Measurements from ENCODE around the gene OTOG.

Gene OTOG

GRCh38 chr11:17588721-17589120 lies 41.7 kb downstream of the OTOG start:
- no peak for DNase-seq

DNA sequence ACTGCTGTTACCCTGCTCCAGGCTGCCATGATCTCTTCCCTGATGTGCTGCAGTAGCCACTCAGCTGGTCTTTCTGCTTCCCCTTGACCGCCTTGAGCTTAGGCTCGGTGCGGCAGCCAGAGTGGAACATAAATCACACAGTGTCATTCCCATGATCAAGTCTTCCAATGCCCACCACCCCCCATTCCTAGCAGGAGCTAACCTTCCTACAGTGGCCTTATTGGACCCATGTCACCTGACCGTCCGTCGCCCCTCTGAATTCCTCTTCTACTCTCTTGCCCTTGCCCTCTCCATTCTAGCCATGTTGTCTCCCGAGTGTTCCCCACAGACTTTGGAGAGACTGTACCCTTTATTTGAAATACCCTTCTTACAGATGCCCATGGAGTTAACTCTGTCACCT lies 43.4 kb downstream of the OTOG start:
- DNase-seq: no peak

- DNase-seq: no peak
Observed at GRCh38 chr11:17591293-17591692, 44.2 kb downstream of the OTOG start.

DNA sequence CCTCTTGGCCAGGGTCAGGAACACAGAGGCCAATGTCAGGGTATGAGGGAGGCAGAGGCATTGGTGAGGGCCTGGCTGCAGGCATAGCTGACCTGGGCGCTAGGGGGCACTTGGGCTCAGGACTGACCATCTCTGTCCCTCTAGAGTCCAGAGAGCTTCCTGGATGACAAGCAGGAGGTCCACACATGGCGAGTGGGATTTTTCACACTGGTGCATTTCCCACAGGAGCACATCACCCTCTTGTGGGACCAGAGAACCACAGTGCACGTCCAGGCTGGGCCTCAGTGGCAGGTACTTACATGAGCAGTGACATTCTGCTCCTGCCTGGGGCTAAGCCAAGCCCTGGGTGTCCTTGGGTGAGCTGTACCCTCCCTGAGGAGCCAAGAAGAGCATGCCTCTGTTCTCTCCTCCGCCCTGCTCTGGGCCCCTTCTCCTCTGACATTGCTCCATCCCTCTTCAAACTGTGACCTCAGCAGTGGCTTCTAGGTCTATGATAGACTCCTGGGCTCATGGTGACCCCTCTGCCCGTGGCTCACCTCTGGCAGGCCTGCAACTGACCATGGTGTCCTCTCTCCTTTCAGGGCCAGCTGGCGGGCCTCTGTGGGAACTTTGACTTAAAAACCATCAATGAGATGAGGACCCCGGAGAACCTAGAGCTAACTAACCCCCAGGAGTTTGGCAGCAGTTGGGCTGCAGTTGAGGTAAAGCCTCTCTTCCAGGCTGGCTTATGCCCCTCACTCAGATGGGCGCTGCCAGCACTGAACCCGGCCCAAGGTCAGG lies 46.6 kb downstream of the OTOG start:
- no peak for DNase-seq

DNA sequence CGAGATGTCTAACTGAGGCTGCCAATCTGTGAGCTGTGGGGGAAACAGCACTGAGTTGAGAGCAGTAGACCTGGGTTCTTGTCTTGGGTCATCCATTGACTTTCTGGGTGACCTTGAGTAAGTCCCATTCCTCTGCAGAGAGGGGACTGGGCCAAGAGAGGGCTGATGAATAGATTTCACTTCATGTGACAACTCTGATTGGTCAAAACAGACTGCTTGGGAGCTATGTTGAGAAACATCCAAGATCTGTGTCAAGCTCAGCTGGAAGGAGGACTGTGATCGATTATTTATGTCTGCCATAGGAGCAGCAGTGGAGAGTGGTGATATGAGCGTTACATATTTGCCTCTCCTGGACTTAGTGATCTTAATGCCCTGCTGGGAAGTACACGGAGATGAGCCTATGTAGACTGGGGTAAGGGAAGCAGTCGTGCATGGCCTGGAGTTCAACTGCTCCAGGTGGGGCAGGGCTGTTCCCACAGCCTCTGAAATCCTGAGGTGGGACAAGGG lies 47.7 kb downstream of the OTOG start:
- no peak for DNase-seq

GRCh38 chr11:17595526-17596309 lies 48.7 kb downstream of the OTOG start:
- no peak for DNase-seq

DNA sequence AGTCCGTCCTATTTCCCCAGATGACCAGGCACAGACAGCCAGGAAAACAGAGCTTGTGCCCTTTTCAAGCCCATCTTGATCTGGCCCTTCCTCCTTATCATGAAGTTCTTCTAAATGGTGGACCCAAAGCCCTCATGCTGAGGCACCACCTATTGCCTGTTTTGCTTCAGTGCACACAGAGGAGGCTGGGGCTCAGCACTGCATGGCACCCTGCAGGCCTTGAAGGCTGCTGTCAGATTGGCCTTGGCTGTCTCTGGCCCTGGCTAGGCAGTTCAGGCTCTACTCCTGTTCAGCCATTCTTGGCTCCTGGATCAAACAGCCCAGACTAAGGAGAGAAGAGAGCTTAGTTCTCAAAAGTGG lies 49.2 kb downstream of the OTOG start:
- no peak for DNase-seq

DNA sequence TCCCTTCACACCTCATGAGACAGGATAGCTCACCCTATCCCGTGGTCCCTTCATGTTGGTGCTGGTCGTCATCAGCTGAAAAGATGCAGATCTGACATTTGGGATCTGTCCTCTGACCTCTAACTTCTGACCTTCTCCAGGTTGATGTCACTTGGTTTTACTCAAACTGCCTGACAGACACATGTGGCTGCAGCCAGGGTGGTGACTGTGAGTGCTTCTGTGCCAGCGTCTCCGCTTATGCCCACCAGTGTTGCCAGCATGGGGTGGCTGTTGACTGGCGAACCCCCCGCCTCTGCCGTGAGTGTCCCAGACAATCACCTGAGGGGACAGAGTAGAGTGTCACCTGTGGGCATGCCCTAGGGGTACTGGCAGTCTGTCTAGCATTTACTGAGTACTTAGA lies 49.7 kb downstream of the OTOG start:
- DNase-seq: no peak

DNA sequence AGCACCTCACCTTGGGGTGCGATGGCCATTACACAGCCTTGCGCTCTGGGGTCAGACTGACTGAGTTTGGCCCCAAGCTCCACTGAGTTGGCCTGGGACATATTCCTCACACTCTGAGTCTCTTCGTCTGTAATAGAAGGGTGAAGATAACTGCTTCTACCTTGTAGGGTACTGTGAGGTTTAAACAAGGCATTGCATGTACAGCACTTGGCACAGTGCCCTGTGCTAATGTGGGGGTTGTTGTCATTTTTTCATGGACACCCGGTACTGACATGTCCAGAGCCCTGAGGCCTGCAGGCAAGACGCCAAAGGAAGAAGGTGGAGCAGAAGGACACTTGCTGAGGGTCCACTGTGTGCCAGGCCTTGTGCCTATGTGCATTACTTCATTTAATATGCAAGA lies 50.7 kb downstream of the OTOG start:
- DNase-seq: no peak

DNA sequence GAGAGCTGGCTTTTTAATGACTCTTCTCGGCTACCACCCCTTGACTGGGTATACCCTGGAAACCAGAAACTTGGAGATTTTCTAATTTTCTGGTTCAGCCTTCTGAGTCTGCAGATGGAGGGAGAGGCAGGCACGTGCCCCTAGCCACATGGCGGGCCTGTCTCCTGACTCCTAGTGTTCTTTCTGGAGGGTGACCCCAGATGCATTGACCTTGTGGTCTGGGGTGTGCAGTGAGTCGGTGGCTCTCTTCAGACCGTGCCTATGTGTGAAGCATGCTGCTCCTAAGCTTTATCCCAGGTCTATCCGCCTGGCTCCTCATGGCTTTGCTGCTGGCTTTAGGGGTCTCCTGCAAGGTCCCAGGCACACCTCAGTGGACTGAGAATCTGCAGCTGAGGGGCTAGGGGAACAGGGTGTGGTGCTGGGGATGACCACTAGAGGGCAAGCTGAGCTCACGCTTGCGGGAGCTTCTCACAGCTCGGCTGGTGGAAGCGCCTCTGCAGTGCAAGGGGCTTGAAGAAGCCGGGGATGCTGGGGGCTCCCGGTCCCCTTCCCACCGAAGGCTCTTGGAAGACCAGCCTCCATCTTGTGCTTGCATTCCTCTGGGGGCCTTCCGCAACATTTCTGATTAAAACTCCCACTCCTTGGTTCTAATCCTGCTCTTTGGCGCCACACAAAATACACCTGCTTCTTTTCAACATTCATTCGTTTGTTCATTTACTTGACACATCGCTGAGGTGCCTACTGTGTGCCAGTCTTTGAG lies 51.8 kb downstream of the OTOG start:
- DNase-seq: peak; percentile 1

DNA sequence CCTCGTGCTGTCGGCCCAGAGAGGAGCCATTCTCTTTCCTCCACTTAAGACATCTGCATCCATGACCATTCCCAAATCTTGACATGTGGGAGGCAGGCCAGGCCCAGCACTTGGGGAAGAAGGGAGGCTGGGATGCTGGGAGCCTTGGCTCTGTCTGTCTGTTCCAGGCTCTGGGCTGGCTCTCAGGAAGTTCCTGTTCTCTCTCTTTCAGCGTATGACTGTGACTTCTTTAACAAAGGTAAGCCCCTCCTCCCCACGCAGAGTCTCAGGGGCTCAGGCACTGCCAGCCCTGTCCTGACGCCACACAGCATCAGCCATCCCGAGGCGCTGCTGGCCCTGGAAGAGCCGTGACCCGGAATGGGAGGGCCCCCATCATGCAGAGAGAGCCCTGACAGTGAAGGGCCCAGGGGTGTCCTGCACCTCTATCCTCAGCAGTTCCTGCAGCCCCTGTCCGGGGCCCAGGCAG lies 52.4 kb downstream of the OTOG start:
- DNase-seq: no peak

- DNase-seq: no peak
Observed at GRCh38 chr11:17600316-17601255, 53.5 kb downstream of the OTOG start.

DNA sequence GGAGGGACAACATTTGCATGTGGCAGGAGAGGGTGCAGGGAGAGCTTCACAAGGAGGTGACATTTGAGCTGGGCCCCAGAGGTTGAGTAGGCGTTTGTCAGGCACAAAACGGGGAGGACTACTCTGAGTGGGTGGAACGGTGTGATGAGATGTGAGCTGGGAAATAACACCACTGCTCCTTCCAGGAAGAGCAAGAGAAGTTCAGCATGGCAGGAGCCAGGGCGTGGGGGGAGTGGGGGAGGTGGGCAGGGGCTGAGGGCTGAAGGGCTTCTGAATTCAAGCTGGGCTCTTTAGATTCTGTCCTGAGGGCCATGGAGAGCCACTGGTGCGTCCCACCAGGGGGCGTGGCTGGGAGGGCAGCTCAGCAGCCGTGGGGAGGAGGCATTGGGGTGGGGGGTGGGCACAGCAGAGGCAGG lies 54.2 kb downstream of the OTOG start:
- no peak for DNase-seq

GRCh38 chr11:17601676-17602075 lies 54.6 kb downstream of the OTOG start:
- no peak for DNase-seq

DNA sequence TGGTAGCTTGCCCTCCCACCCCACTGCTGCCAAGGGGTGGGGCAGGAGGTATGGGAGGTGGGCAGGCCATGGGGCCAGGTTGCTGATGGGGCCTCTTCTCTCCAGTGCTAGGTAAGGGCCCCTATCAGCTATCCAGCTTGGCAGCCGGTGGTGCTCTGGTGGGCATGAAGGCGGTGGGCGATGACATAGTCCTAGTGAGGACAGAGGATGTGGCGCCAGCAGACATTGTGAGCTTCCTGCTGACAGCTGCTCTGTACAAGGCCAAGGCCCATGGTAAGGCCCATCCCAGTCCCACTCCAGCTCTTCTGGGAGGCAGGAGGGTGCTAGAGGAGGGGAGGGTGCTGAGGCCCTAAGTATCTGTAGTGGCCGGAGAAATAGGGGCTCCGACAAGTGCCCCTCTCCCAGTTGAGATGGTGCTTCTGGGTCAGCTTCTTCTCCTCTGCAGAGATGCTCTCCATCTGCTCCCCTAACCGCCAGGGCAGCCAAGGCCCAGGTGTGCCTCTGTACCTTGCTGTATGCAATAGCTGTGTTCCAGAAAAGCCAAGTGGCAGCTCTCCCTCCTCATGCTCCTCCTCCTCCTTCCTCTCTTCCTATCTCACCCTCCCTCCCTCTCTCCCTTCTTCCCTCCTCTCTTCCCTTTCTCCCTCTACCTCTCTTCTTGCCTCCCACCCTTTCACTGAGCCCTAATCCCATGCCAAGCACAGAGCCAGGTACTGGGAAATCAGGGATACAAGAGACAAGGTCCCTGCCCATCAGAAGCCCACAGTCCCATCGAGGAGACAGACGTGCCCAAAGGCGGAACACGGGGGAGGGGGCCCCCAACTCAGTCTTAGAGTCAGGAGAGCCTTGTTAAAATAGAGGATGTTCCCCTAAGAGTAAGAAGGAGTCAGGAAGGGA lies 55.3 kb downstream of the OTOG start:
- no peak for DNase-seq

DNA sequence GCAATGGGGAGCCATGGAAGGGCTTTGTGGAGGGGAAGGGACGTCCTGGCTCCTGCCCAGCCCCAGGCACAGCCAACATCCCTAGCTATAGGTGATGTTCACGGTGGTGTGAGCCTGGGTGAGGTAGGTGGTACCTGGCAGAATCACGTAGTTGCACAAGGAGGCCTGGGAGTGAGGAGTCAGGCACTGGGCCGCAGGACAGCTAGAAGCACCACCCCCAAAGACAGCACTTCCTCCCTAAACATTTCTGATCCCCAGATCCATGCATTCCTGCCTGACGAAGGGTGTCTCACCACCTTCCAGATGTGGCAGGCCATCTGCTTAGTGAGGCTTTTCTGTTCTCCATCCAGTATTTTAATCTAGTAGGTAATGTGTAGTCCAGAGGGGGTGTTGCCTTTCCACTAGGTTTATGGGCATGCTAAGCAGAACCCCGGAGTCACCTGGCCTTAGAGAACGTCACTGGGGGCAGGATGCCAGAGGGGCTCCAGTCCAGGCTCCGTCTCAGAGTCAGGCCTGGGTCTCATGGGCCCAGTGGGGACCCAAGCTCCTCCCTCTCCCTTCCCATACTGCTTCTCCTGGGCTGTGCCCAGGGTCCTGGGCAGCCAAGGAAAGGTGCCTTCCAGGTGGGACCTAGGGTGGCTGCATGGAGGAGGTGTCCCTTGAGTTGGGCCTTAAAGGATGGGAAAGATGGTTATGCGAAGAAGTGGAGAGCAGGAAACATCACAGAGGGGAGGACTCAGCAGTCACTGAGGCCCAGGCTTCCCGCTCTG lies 56.2 kb downstream of the OTOG start:
- DNase-seq: no peak

- no peak for DNase-seq
Observed at GRCh38 chr11:17604201-17604914, 57.3 kb downstream of the OTOG start.

DNA sequence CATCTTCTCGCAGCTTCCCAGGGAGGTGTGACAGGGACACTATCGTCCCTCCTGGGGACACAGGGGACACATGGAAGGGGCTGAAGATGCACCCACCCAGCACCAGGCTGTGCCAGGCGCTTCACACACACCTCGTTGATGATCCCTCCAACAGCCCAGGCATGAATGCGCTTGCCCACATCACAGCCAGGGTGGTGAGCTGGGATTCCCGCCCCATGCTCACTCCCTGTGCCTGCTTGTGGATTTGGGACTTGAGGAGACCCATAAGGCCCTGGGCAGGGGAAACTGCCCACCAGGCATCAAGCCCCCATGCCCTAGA lies 57.8 kb downstream of the OTOG start:
- DNase-seq: no peak

- DNase-seq: no peak
Observed at GRCh38 chr11:17605651-17606122, 58.6 kb downstream of the OTOG start.
